K562 (cell line): ENCODE results near the gene CNPY3. TPM values are rescaled to one million over a fixed set of nuclear protein-coding genes. Genes with fewer than 3 reads are reported as not detected.

Experiments
- ATAC-seq: fragments of 200-7000 bp; cut with Tn5 transposase; 3 replicates; pipeline ENCODE4 v1.9.1; 2020; ENCODE audit warnings: moderate library complexity
- BruUV-seq: library from RNA; stranded (reverse); fragments of 400-500 nt; replicated peaks from 2 replicates; lab custom pipeline; 2021; lab: Mats Ljungman, UMichigan
- CTCF ChIA-PET: fragments of 300-600 bp; formaldehyde crosslinking; extraction: SDS; loops from one replicate; lab custom pipeline; 2021; ENCODE audit warnings: low intra/inter-chr PET ratio; lab: Yijun Ruan, JAX
- POLR2A ChIA-PET: fragments of 300-600, 350-650 bp; sonication (Branson Sonifier 250); formaldehyde crosslinking; extraction: SDS; loops from one replicate; lab custom pipeline; 2021; ENCODE audit warnings: antibody characterized with exemption, inconsistent platforms; lab: Yijun Ruan, JAX
- DNase-seq, 4 experiments: peaks; one replicate each; pipeline versions ENCODE4 v3.0.0 to v3.0.0-alpha.2; 2011 to 2018; ENCODE audit warnings: low spot score in 3 of 4, mixed read lengths in 3 of 4; ENCODE audit errors: extremely low read depth in 1 of 4
- FAIRE-seq: peaks from 2 replicates; lab custom pipeline; 2011; peaks lifted over from hg19 to GRCh38; lab: Jason Lieb, UNC
- H2AFZ ChIP-seq: 2 replicates; pipeline ENCODE4 v1.6.0; 2011; ENCODE audit warnings: low read depth, low read length, control low read depth, inconsistent platforms
- H3K27ac ChIP-seq: fragments of 200-600 bp; 3 replicates; pipeline ENCODE4 v1.8.0; 2011; ENCODE audit warnings: low read depth, mild to moderate bottlenecking, control low read depth, inconsistent platforms, low read length, moderate library complexity, mixed read lengths; ENCODE audit errors: extremely low read depth
- H3K27me3 ChIP-seq, 2 experiments: fragments of 300-600 bp in 1 of 2; 2 replicates in 1 of 2; 3 replicates in 1 of 2; pipeline versions ENCODE4 v1.6.0 to v1.8.0; 2011; ENCODE audit warnings: inconsistent platforms in 2 of 2, low read length in 2 of 2, mild to moderate bottlenecking in 1 of 2, mixed read lengths in 1 of 2, moderate library complexity in 1 of 2; ENCODE audit not compliant: control insufficient read depth in 2 of 2, insufficient read depth in 2 of 2
- H3K36me3 ChIP-seq: fragments of 300-600 bp; 3 replicates; pipeline ENCODE4 v1.8.0; 2011; ENCODE audit warnings: mild to moderate bottlenecking, low read length, inconsistent platforms; ENCODE audit not compliant: control insufficient read depth, insufficient read depth
- H3K4me1 ChIP-seq, 2 experiments: fragments of 200-600 bp in 1 of 2; replicated peaks in 1 of 2; 2 replicates in 1 of 2; 3 replicates in 1 of 2; pipeline versions ENCODE4 v1.5.1 to v1.8.0; 2011; ENCODE audit warnings: inconsistent platforms in 2 of 2, low read length in 2 of 2, mild to moderate bottlenecking in 1 of 2, mixed read lengths in 1 of 2, moderate library complexity in 1 of 2; ENCODE audit not compliant: control insufficient read depth in 2 of 2, insufficient read depth in 2 of 2
- H3K4me2 ChIP-seq: 2 replicates; pipeline ENCODE4 v1.6.1; 2011; ENCODE audit warnings: low read length, control low read depth, inconsistent platforms, mixed read lengths; ENCODE audit not compliant: insufficient read depth
- H3K4me3 ChIP-seq: fragments of 200-600 bp; sonication (generic), shearing (Covaris generic); 2 replicates; pipeline ENCODE4 v1.5.1; 2016; ENCODE audit warnings: control low read depth, inconsistent platforms
- H3K79me2 ChIP-seq: fragments of 200-600 bp; 3 replicates; pipeline ENCODE4 v1.8.0; 2011; ENCODE audit warnings: low read length, inconsistent platforms; ENCODE audit not compliant: control insufficient read depth, insufficient read depth
- H3K9ac ChIP-seq, 2 experiments: 2 replicates each; pipeline versions ENCODE4 v1.6.0 to v1.6.1; 2011; ENCODE audit warnings: low read depth in 2 of 2, low read length in 2 of 2, control low read depth in 1 of 2, inconsistent platforms in 1 of 2, mild to moderate bottlenecking in 1 of 2, mixed read lengths in 1 of 2; ENCODE audit not compliant: insufficient read depth in 1 of 2
- H3K9me1 ChIP-seq: one replicate; pipeline ENCODE4 v1.6.0; 2011; ENCODE audit warnings: inconsistent platforms, mild to moderate bottlenecking, low read length, moderate library complexity; ENCODE audit not compliant: control insufficient read depth, insufficient read depth
- H3K9me3 ChIP-seq: replicated peaks from 2 replicates; pipeline ENCODE4 v1.5.1; 2011; ENCODE audit warnings: low read depth, low read length, inconsistent platforms; ENCODE audit not compliant: control insufficient read depth, insufficient read depth
- H4K20me1 ChIP-seq: replicated peaks from 2 replicates; pipeline ENCODE4 v1.6.1; 2011; ENCODE audit warnings: low read length, inconsistent platforms, mixed read lengths; ENCODE audit not compliant: control insufficient read depth, insufficient read depth
- ADNP ChIP-seq: fragments of 200-800 bp; sonication (Bioruptor generic); IDR thresholded peaks from 2 replicates; pipeline ENCODE4 v1.6.1; 2016; ENCODE audit warnings: missing genetic modification characterization, missing compliant biosample characterization
- ERF ChIP-seq: fragments of 450-650 bp; formaldehyde crosslinking; IDR thresholded peaks from 2 replicates; pipeline ENCODE4 v1.4.0; 2020; ENCODE audit warnings: mild to moderate bottlenecking, mixed read lengths
- ETV6 ChIP-seq, 3 experiments: fragments of 150-350 bp in 1 of 3; sonication (generic) in 1 of 3; formaldehyde crosslinking in 1 of 3; IDR thresholded peaks; 2 replicates each; pipeline versions ENCODE4 v1.6.1 to v1.8.0; 2014 to 2022; ENCODE audit warnings: borderline replicate concordance in 2 of 3, low read depth in 2 of 3, antibody characterized with exemption in 1 of 3, low read length in 1 of 3, mild to moderate bottlenecking in 1 of 3, missing genetic modification reagents in 1 of 3
- NFE2L1 ChIP-seq: fragments of 450-650 bp; IDR thresholded peaks from 2 replicates; pipeline ENCODE4 v1.6.1; 2016; ENCODE audit warnings: missing genetic modification characterization, low read depth, mild to moderate bottlenecking, missing compliant biosample characterization, moderate library complexity, borderline replicate concordance
- POLR2G ChIP-seq: fragments of 200-400 bp; formaldehyde crosslinking; IDR thresholded peaks from 2 replicates; pipeline ENCODE4 v1.6.1; 2017; ENCODE audit warnings: low read depth, mild to moderate bottlenecking, antibody characterized with exemption, low read length, moderate library complexity
- ZNF197 ChIP-seq: fragments of 200-800 bp; sonication (Bioruptor generic); IDR thresholded peaks from 2 replicates; pipeline ENCODE4 v1.6.1; 2016; ENCODE audit warnings: low read depth, missing genetic modification characterization, missing compliant biosample characterization
- ZNF695 ChIP-seq: fragments of 450-650 bp; formaldehyde crosslinking; IDR thresholded peaks from 2 replicates; pipeline ENCODE4 v1.4.0; 2020; ENCODE audit warnings: mild to moderate bottlenecking, moderate library complexity
- WGBS: fragments of 100-300 bp; shearing (Covaris generic); methylation state at CpG from one replicate; pipeline ENCODE4 v1.1.6; 2016; ENCODE audit warnings: low coverage, mixed read lengths; ENCODE audit not compliant: insufficient coverage; ENCODE audit errors: missing lambda C conversion rate; 5-methylcytosine and 5-hydroxymethylcytosine counted together
- in situ Hi-C: fragments of 300-500 bp; cut with MboI; formaldehyde crosslinking; loops from 4 replicates; pipeline ENCODE4 v1.15.0; 2018; ENCODE audit warnings: inconsistent platforms, mixed read lengths
- intact Hi-C: fragments of 100-400 bp; cut with micrococcal nuclease; formaldehyde crosslinking; loops from 2 replicates; pipeline ENCODE4 v1.14.2; 2022
- polyA plus RNA-seq, 8 experiments: library from polyadenylated mRNA; depleted of rRNA in 4 of 8; stranded (reverse) in 5 of 8; unstranded in 3 of 8; fragments of >200 nt; fragmentation: Nextera tagmentation in 2 of 8; fragmentation: Illumina TruSeq in 1 of 8; extraction: Ambion mirVana in 2 of 8; extraction: Trizol in 1 of 8; gene quantifications; 2 replicates each; pipeline versions ENCODE4 v1.2.1 to v1.2.3, GENCODE V29; 2011 to 2014; ENCODE audit warnings: inconsistent platforms in 1 of 8, missing spikeins in 1 of 8
- total RNA-seq, 7 experiments: library from RNA; depleted of rRNA in 6 of 7; stranded (reverse); fragments of >200 nt in 6 of 7; fragmentation: Illumina TruSeq in 2 of 7; extraction: Trizol in 2 of 7; gene quantifications; 2 replicates each; pipeline versions ENCODE4 v1.2.1 to v1.2.3, GENCODE V29; 2011 to 2021; ENCODE audit warnings: low replicate concordance in 1 of 7
- TF ChIP-seq, protein P1 (sequence below): sonication (generic); formaldehyde crosslinking; IDR thresholded peaks from 2 replicates; pipeline ENCODE4 v1.8.0; 2022; ENCODE audit warnings: missing genetic modification reagents, mild to moderate bottlenecking, borderline replicate concordance
- TF ChIP-seq, protein P2 (sequence below): fragments of 250-450 bp; sonication (Bioruptor Pico); IDR thresholded peaks from 2 replicates; pipeline ENCODE4 v1.5.0; 2021; ENCODE audit warnings: mild to moderate bottlenecking, borderline replicate concordance
- TF ChIP-seq, protein P3 (sequence below): conservative IDR thresholded peaks from 2 replicates; pipeline ENCODE4 v1.6.1; 2011; ENCODE audit warnings: low read depth, mild to moderate bottlenecking, low read length; ENCODE audit not compliant: control insufficient read depth

The CNPY3 gene
- total and polyA plus RNA-seq, 9 of the 15 experiments (the other 6 are each of a cell fraction or from before 2014, with no cell fraction given) = 2.4 to 37.4 (median 21.2) TPM

DNA sequence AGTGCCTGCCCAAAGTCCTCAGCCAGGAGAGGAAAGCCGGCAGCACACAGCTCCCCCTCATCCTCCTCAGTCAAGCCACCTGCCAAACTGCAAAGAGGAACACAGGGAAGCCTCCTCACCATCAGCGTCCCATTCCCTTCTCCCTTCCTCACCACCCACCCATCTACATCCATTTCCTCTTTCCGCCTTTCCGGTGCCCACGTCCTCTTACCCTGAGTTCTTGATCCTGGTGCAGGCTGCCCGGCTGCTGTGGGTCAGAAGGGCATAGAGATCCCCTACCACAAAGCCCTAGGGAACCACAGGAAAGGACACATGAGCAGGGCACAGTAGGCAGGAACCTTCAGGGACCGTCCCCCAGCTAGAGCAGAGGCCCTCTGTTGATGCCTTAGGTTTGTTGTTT is 37.3 kb downstream of the CNPY3 start:
- Histone ChIP-seq H3K9me1 (no peaks in the 10 kb centered on the region), H3K27me3 (no peaks in the 10 kb centered on the region), H3K79me2 (no peaks in the 10 kb centered on the region), H3K27ac (no peak overlapping the region), H3K9me3 (no peaks in the 10 kb centered on the region), H3K4me3 (no peak overlapping the region), H3K9ac (peak overlapping the region in 1 of 2 experiments; percentile 3; a peak in 1 of 4 replicates), H3K4me2 (no peak overlapping the region), H3K4me1 (peaks cover 12 to 17% of the 10 kb centered on the region in 2 experiments), H3K36me3 (peaks cover 55% of the 10 kb centered on the region; the same call in 2 of the 3 replicates), H4K20me1 (no peaks in the 10 kb centered on the region), H2AFZ (no peak overlapping the region)
- FAIRE-seq (no peak), DNase-seq (no peak), ATAC-seq (no peak)
- TF ChIP-seq, protein P1, sequence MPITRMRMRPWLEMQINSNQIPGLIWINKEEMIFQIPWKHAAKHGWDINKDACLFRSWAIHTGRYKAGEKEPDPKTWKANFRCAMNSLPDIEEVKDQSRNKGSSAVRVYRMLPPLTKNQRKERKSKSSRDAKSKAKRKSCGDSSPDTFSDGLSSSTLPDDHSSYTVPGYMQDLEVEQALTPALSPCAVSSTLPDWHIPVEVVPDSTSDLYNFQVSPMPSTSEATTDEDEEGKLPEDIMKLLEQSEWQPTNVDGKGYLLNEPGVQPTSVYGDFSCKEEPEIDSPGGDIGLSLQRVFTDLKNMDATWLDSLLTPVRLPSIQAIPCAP = no peak
- TF ChIP-seq ADNP (no peak), NFE2L1 (no peak)
- in situ Hi-C loops = no loop called here
- ChIA-PET CTCF (no interaction called here), POLR2A (interaction anchor here (0.9 to 3.5 kb wide), 4 partner anchors 8 to 177 kb away, joined by 3 to 22 read pairs (median 6); no protein-coding TSS in a partner anchor)
- BruUV-seq = no TSS peak
- 60% methylated on average over 5 of the region's 7 CpGs for WGBS
- intact Hi-C loops = no loop called here

DNA sequence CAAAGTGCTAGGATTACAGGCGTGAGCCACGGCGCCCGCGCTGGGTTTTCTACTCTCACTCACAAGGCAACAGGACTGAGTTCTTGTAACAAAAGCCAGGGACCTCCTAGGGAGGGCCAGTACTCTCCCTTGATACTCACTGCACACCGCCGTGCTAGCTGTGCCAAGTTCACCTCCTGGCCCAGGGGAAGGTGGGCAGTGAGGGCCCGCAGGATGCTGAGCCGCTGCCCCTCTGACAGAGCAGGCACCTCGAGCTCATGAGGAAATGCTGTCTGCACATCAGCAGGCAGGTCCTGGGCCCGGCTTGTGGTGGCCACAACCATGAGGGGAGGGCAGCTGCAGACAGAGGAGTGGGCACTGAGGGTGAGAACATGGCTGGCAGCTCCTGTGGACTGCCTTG is 37.9 kb downstream of the CNPY3 start:
- CTCF ChIA-PET = no interaction called here
- 85% methylated on average over 11 of the region's 11 CpGs for WGBS
- no peaks in the 10 kb centered on the region for H3K9me1 ChIP-seq
- no peak overlapping the region for H3K27ac ChIP-seq
- no peak overlapping the region for H2AFZ ChIP-seq
- peaks cover 12 to 22% of the 10 kb centered on the region in 2 experiments for H3K4me1 ChIP-seq
- no peak for DNase-seq
- H3K79me2 ChIP-seq = no peaks in the 10 kb centered on the region
- POLR2A ChIA-PET = interaction anchor here (0.6 kb wide), 1 partner anchor 9 kb away, joined by 3 read pairs; no protein-coding TSS in a partner anchor
- peaks cover 55% of the 10 kb centered on the region; the same call in 2 of the 3 replicates for H3K36me3 ChIP-seq
- no TSS peak for BruUV-seq
- intact Hi-C loops = no loop called here
- no peak overlapping the region for H3K4me2 ChIP-seq
- no peaks in the 10 kb centered on the region for H4K20me1 ChIP-seq
- in situ Hi-C loops = no loop called here
- no peak overlapping the region for H3K4me3 ChIP-seq
- ATAC-seq = no peak
- no peak for FAIRE-seq
- no peaks in the 10 kb centered on the region for H3K27me3 ChIP-seq
- H3K9ac ChIP-seq = peak overlapping the region in 1 of 2 experiments; percentile 17; a peak in 1 of 4 replicates
- no peaks in the 10 kb centered on the region for H3K9me3 ChIP-seq
- TF ChIP-seq ZNF695 (CRISPR knock-in tag) (no peak), ETV6 (IDR thresholded peaks at IDR 0.05; ENCODE audit: borderline replicate concordance in 1 of 2, low read depth in 2 of 2, low read length in 1 of 2) (no peak), ETV6 (CRISPR knock-in tag; IDR thresholded peaks at IDR 0.05; ENCODE audit: borderline replicate concordance) (no peak), POLR2G (0 out of 2 replicates have a peak, but pooled peaks have one; percentile 21), ERF (CRISPR knock-in tag) (no peak), ZNF197 (CRISPR knock-in tag) (no peak)
- TF ChIP-seq, protein P2, sequence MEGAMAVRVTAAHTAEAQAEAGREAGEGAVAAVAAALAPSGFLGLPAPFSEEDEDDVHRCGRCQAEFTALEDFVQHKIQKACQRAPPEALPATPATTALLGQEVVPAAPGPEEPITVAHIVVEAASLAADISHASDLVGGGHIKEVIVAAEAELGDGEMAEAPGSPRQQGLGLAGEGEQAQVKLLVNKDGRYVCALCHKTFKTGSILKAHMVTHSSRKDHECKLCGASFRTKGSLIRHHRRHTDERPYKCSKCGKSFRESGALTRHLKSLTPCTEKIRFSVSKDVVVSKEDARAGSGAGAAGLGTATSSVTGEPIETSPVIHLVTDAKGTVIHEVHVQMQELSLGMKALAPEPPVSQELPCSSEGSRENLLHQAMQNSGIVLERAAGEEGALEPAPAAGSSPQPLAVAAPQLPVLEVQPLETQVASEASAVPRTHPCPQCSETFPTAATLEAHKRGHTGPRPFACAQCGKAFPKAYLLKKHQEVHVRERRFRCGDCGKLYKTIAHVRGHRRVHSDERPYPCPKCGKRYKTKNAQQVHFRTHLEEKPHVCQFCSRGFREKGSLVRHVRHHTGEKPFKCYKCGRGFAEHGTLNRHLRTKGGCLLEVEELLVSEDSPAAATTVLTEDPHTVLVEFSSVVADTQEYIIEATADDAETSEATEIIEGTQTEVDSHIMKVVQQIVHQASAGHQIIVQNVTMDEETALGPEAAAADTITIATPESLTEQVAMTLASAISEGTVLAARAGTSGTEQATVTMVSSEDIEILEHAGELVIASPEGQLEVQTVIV (CRISPR knock-in tag) = no peak
- TF ChIP-seq, protein P3, sequence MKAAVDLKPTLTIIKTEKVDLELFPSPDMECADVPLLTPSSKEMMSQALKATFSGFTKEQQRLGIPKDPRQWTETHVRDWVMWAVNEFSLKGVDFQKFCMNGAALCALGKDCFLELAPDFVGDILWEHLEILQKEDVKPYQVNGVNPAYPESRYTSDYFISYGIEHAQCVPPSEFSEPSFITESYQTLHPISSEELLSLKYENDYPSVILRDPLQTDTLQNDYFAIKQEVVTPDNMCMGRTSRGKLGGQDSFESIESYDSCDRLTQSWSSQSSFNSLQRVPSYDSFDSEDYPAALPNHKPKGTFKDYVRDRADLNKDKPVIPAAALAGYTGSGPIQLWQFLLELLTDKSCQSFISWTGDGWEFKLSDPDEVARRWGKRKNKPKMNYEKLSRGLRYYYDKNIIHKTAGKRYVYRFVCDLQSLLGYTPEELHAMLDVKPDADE = no peak
